K562 (cell line): Measurements from ENCODE around the gene CENPQ. TPM values are rescaled to one million over a fixed set of nuclear protein-coding genes. Genes with fewer than 3 reads are reported as not detected.
A peak's percentile ranks its signal among the peaks of the same experiment; 100 is the strongest.

Source experiments
- BACH1 ChIP-seq: fragments of 200-800 bp; sonication (Bioruptor generic); IDR thresholded peaks from 2 replicates; pipeline ENCODE4 v1.6.1; 2016; ENCODE audit warnings: missing genetic modification characterization, missing compliant biosample characterization
- CHD7 ChIP-seq: fragments of 200-600 bp; sonication (generic); IDR thresholded peaks from one replicate; pipeline ENCODE4 v1.6.1; 2012; ENCODE audit warnings: mild to moderate bottlenecking, low read depth, low read length, inconsistent platforms
- HEY1 ChIP-seq: fragments of 250-450 bp; sonication (Bioruptor Pico); IDR thresholded peaks from 2 replicates; pipeline ENCODE4 v1.5.0; 2020; ENCODE audit warnings: mild to moderate bottlenecking, moderate library complexity, borderline replicate concordance
- MCM3 ChIP-seq: fragments of 450-650 bp; IDR thresholded peaks from 2 replicates; pipeline ENCODE4 v1.6.1; 2016
- MNT ChIP-seq, 2 experiments: fragments of 450-650 bp; conservative IDR thresholded peaks; 2 replicates each; pipeline ENCODE4 v1.6.1; 2017; ENCODE audit warnings: mild to moderate bottlenecking in 2 of 2, moderate library complexity in 2 of 2
- NR2C2 ChIP-seq, 2 experiments: fragments of 200-800 bp in 1 of 2; sonication (Bioruptor generic) in 1 of 2; sonication (generic) in 1 of 2; formaldehyde crosslinking in 1 of 2; IDR thresholded peaks; 2 replicates each; pipeline versions ENCODE4 v1.6.1 to v1.8.0; 2016 to 2022; ENCODE audit warnings: mild to moderate bottlenecking in 1 of 2, missing compliant biosample characterization in 1 of 2, missing genetic modification characterization in 1 of 2, missing genetic modification reagents in 1 of 2
- PCBP1 ChIP-seq: fragments of 200-400 bp; formaldehyde crosslinking; IDR thresholded peaks from 2 replicates; pipeline ENCODE4 v1.6.1; 2018; ENCODE audit warnings: mild to moderate bottlenecking, low read depth, low read length; ENCODE audit not compliant: poor library complexity, severe bottlenecking
- ZNF12 ChIP-seq: sonication (generic); formaldehyde crosslinking; IDR thresholded peaks from 2 replicates; pipeline ENCODE4 v1.4.0; 2020; ENCODE audit warnings: mild to moderate bottlenecking, missing genetic modification reagents
- ZNF57 ChIP-seq: fragments of 450-650 bp; formaldehyde crosslinking; IDR thresholded peaks from 2 replicates; pipeline ENCODE4 v1.4.0; 2020; ENCODE audit warnings: mild to moderate bottlenecking, moderate library complexity
- polyA plus RNA-seq, 8 experiments: library from polyadenylated mRNA; depleted of rRNA in 4 of 8; stranded (reverse) in 5 of 8; unstranded in 3 of 8; fragments of >200 nt; fragmentation: Nextera tagmentation in 2 of 8; fragmentation: Illumina TruSeq in 1 of 8; extraction: Ambion mirVana in 2 of 8; extraction: Trizol in 1 of 8; gene quantifications; 2 replicates each; pipeline versions ENCODE4 v1.2.1 to v1.2.3, GENCODE V29; 2011 to 2014; ENCODE audit warnings: inconsistent platforms in 1 of 8, missing spikeins in 1 of 8
- total RNA-seq, 7 experiments: library from RNA; depleted of rRNA in 6 of 7; stranded (reverse); fragments of >200 nt in 6 of 7; fragmentation: Illumina TruSeq in 2 of 7; extraction: Trizol in 2 of 7; gene quantifications; 2 replicates each; pipeline versions ENCODE4 v1.2.1 to v1.2.3, GENCODE V29; 2011 to 2021; ENCODE audit warnings: low replicate concordance in 1 of 7
- TF ChIP-seq, protein P1 (sequence below): fragments of 250-450 bp; sonication (Bioruptor Pico); IDR thresholded peaks from 2 replicates; pipeline ENCODE4 v1.6.1; 2021; ENCODE audit warnings: mild to moderate bottlenecking
- TF ChIP-seq, protein P2 (sequence below): fragments of 450-650 bp; formaldehyde crosslinking; IDR thresholded peaks from 2 replicates; pipeline ENCODE4 v1.4.0; 2022; ENCODE audit warnings: missing genetic modification characterization
- TF ChIP-seq, protein P3 (sequence below): sonication (generic); formaldehyde crosslinking; IDR thresholded peaks from 2 replicates; pipeline ENCODE4 v1.5.0; 2020; ENCODE audit warnings: missing genetic modification reagents

Gene CENPQ
- total and polyA plus RNA-seq, 9 of the 15 experiments (the other 6 are each of a cell fraction or from before 2014, with no cell fraction given): 12.7 to 48.3 (median 26.4) TPM

DNA sequence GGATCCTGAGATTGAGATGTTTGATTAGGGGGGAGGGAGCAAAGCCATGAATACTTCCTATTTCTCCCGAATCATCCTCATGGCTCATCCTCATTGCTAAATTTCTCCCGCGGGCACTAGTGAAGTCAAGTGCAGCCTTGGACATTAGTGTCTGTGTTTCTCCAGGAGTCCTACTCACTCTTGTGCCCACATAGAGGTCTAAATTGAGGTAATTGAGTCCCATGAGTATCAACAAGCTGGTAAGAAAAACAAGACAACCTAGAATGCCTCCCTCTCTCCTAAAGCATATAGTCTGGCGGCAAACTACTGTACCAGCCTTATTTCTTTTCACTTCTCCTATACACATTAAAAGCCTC is 420 bp downstream of the CENPQ start (continued):
- TF ChIP-seq NR2C2 (CRISPR knock-in tag; IDR thresholded peaks at IDR 0.05) (no peak), NR2C2 (tag; IDR thresholded peaks at IDR 0.05) (no peak), PCBP1 (no peak), CHD7 (no peak), BACH1 (tag) (no peak), ZNF57 (CRISPR knock-in tag) (no peak), MCM3 (no peak), ZNF12 (CRISPR knock-in tag) (no peak), MNT (conservative IDR thresholded peaks at IDR 0.05) (no peak), HEY1 (0 out of 2 replicates have a peak, but pooled peaks have one; percentile 8)
- TF ChIP-seq, protein P1, sequence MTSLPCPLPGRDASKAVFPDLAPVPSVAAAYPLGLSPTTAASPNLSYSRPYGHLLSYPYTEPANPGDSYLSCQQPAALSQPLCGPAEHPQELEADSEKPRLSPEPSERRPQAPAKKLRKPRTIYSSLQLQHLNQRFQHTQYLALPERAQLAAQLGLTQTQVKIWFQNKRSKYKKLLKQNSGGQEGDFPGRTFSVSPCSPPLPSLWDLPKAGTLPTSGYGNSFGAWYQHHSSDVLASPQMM (CRISPR knock-in tag): no peak
- TF ChIP-seq, protein P2, sequence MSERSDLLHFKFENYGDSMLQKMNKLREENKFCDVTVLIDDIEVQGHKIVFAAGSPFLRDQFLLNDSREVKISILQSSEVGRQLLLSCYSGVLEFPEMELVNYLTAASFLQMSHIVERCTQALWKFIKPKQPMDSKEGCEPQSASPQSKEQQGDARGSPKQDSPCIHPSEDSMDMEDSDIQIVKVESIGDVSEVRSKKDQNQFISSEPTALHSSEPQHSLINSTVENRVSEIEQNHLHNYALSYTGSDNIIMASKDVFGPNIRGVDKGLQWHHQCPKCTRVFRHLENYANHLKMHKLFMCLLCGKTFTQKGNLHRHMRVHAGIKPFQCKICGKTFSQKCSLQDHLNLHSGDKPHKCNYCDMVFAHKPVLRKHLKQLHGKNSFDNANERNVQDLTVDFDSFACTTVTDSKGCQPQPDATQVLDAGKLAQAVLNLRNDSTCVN (CRISPR knock-in tag): no peak
- TF ChIP-seq, protein P3, sequence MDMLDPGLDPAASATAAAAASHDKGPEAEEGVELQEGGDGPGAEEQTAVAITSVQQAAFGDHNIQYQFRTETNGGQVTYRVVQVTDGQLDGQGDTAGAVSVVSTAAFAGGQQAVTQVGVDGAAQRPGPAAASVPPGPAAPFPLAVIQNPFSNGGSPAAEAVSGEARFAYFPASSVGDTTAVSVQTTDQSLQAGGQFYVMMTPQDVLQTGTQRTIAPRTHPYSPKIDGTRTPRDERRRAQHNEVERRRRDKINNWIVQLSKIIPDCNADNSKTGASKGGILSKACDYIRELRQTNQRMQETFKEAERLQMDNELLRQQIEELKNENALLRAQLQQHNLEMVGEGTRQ (CRISPR knock-in tag): no peak
